ENCODE results near the gene TMEM100.
"Not testable (repeated sequence)": the region's sequence is repeated elsewhere in the genome, so short reads cannot be mapped to it uniquely, and the experiment has no call there.

TMEM100 gene

DNA sequence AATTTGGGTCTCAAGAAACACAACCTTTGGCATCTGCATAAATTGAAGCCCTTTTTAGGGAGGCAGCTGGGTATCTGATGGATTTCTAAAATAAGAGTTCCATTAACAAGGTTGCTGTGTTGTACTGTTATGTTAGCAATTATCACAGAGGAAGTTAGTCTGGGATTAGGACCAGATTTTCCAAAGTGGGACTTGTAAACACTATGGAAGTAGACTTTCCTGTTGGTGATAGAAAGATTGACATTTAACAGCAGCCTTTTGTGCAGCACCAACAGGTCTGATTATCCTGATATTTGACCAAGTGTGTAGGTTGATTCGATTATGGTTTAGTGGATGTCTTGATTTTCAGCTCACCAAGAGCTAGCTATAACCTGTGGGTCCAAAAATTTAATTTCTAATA is 46.4 kb downstream of the TMEM100 start:
- TF ChIP-seq GATA1 (IDR thresholded peaks at IDR 0.05; ENCODE audit: low read depth, low read length) (no peak), POLR2A (IDR thresholded peaks at IDR 0.05; ENCODE audit: low read length) (no peak)
- DNase-seq = no peak

DNA sequence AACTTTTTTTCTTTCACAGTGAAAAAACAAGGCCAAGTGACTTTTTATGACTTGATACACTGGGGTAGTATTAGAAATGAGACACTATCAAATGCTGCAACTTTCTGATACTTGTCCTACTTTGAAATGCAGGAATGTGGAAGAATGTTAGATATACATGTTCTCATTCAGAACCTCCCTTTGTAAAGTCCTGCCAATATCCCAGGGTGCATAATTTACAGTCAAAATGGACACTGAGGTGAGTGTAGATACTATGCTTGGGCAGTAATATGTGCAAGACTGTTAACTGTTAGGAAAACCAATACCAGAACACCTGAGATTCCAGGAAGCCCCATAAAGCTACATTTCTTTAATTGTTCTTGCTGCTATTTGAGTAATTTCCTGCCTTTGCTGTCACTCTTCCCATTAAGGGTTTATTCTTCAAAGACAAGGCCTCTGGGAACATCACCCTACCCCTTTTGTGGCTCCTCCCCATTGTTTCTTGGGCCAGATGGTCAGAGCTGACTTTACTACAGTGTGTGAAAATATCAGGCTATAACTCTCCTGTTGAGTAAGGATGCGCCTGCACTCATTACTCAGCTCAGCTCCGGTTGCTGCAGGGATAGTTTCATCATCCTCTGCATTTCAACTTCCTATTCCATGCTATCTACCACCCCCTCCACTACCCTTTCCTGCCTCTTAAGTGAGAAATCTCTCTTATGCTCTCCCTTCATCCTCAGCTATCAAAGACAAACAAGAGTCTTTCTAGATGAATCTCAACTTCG is 48.7 kb downstream of the TMEM100 start:
- DNase-seq = no peak
- no peak for TF ChIP-seq POLR2A (IDR thresholded peaks at IDR 0.05; ENCODE audit: low read length)
- no peak for TF ChIP-seq GATA1 (IDR thresholded peaks at IDR 0.05; ENCODE audit: low read depth, low read length)

DNA sequence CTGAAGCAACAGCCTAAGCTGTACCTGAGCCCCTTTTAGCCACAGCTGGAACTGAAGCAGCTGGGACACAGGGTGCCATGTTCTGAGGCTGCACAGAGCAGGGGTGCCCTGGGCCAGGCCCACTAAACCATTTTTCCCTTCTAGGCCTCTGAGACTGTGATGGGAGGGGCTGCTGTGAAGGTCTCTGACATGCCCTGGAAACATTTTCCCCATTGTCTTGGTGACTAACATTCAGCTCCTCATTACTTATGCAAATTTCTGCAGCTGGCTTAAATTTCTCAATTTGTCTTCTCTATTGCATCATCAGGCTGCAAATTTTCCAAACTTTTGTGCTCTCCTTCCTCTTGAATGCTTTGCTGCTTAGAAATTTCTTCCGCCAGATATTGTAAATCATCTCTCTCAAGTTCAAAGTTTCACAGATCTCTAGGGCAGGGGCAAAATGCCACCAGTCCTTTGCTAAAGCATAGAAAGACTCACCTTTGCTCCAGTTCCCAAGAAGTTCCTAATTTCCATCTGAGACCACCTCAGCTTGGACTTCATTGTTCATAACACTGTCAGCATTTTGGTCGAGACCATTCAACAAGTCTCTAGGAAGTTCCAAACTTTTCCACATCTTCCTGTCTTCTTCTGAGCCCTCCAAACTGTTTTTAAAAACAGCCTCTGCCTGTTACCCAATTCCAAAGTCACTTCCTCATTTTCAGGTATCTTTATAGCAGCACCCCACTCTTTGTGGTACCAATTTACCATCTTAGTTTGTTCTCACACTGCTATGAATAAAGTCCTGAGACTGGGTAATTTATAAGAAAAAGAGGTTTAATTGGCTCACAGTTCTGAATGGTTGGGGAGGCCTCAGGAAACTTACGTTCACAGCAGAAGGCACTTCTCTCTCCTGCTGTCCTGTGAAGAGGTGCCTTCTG is 49.8 kb downstream of the TMEM100 start:
- DNase-seq = no peak
- TF ChIP-seq POLR2A (IDR thresholded peaks at IDR 0.05; ENCODE audit: low read length) (no peak), GATA1 (IDR thresholded peaks at IDR 0.05; ENCODE audit: low read depth, low read length) (no peak)

DNA sequence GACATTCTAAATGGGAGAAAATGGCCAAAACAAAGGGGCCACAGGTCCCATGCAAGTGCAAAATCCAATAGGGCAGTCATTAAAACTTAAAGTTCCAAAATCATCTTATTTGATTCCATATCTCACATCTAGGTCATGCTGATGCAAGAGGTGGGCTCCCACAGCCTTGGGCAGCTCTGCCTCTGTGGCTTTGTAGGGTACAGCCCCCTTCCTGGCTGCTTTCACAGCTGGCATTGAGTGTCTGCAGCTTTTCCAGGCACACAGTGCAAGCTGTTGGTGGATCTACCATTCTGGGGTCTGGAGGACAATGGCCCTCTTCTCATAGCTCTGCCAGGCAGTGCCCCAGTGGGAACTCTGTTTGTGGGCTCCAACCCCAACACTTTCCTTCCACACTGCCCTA is 50.7 kb downstream of the TMEM100 start:
- not testable (repeated sequence) for DNase-seq

Data from erythroblast (primary cell).